Hippocampal formation (tissue), 2 donors: ENCODE results near the gene ATP6AP2.

Experiments
- DNase-seq, 2 donors: peaks; one replicate each; lab custom pipeline; 2025; lab: John Stamatoyannopoulos, UW

The ATP6AP2 gene

GRCh38 chrX:40644821-40645358, 64.1 kb downstream of the ATP6AP2 start:
- peak; percentile 19 to 25 for DNase-seq

GRCh38 chrX:40646489-40647306, 65.9 kb downstream of the ATP6AP2 start:
- no peak for DNase-seq

- peak; percentile 80 to 82 for DNase-seq
These were observed 66.8 kb downstream of the ATP6AP2 start, which contains the start of gene CXorf38 for GRCh38 chrX:40647307-40648197. TSS of gene CXorf38 (minus strand) at chrX:40647561. CDS start at chrX:40647520, 41 bp downstream.

- DNase-seq: peak; percentile 16 to 73
These were observed 71.0 kb downstream of the ATP6AP2 start for GRCh38 chrX:40651620-40652223.

- DNase-seq: no peak
These were observed 71.9 kb downstream of the ATP6AP2 start for GRCh38 chrX:40652664-40653063.

- DNase-seq: no peak
These were observed 72.8 kb downstream of the ATP6AP2 start for GRCh38 chrX:40653535-40653934.
